Gastrocnemius medialis (tissue), 4 donors: ENCODE data around the gene IP6K3. TPM values are rescaled to one million over a fixed set of nuclear protein-coding genes. Genes with fewer than 3 reads are reported as not detected.

Experiments used
- ATAC-seq, 2 donors: fragments of 150-250 bp; one replicate each; pipeline ENCODE4 v1.9.1; 2016
- DNase-seq, 2 donors: peaks; one replicate each; pipeline ENCODE4 v3.0.0-alpha.2; 2019
- H3K27ac ChIP-seq, 4 donors: fragments of 200-600 bp; sonication (generic); 1 replicate in 1 of 4; 2 replicates in 3 of 4; pipeline ENCODE4 v1.5.1; 2016 to 2018; ENCODE audit warnings: mild to moderate bottlenecking in 2 of 4, moderate library complexity in 1 of 4
- H3K27me3 ChIP-seq, 3 donors: fragments of 200-600 bp; sonication (generic) in 2 of 3; 1 replicate in 1 of 3; 2 replicates in 2 of 3; pipeline versions ENCODE4 v1.5.1 to v1.6.0; 2016 to 2019; ENCODE audit warnings: mild to moderate bottlenecking in 1 of 3, moderate library complexity in 1 of 3
- H3K36me3 ChIP-seq, 2 donors: fragments of 200-600 bp; sonication (generic) in 1 of 2; one replicate each; pipeline ENCODE4 v1.5.1; 2017 to 2018
- H3K4me1 ChIP-seq, 2 donors: fragments of 200-600 bp; sonication (generic) in 1 of 2; one replicate each; pipeline ENCODE4 v1.5.1; 2016 to 2017; ENCODE audit warnings: mild to moderate bottlenecking in 2 of 2
- H3K4me3 ChIP-seq, 4 donors: fragments of 200-600 bp; sonication (generic) in 3 of 4; 1 replicate in 1 of 4; 2 replicates in 3 of 4; pipeline ENCODE4 v1.5.1; 2016 to 2019; ENCODE audit warnings: mild to moderate bottlenecking in 2 of 4
- H3K9me3 ChIP-seq, 3 donors: fragments of 200-600 bp; sonication (generic) in 2 of 3; 1 replicate in 1 of 3; 2 replicates in 2 of 3; pipeline ENCODE4 v1.5.1; 2016 to 2019
- POLR2A ChIP-seq, 2 donors: fragments of 450-650 bp; IDR thresholded peaks; one replicate each; pipeline ENCODE4 v1.6.1; 2017; ENCODE audit warnings: antibody characterized with exemption in 2 of 2, mild to moderate bottlenecking in 2 of 2, moderate library complexity in 2 of 2
- in situ Hi-C, 4 donors: fragments of 200-750 bp; cut with MboI; loops; one replicate each; pipeline versions ENCODE4 v1.15.0 to v1.8.0; 2017; ENCODE audit warnings: low sequenced_read_pairs in 4 of 4
- intact Hi-C: fragments of 100-400 bp; cut with DNase I; formaldehyde crosslinking; loops from one replicate; pipeline ENCODE4 v1.15.1; 2023; ENCODE audit warnings: low total_unique reads
- total RNA-seq, 4 donors: library from RNA; depleted of rRNA; stranded (reverse); fragments of >200 nt; gene quantifications; one replicate each; pipeline versions ENCODE4 v1.1.0 to v1.2.3, GENCODE V29; 2016
- TF ChIP-seq, protein P1 (sequence below), 5 experiments: fragments of 450-650 bp in 3 of 5; fragments of 200-600 bp in 2 of 5; sonication (generic) in 2 of 5; IDR thresholded peaks in 4 of 5; conservative IDR thresholded peaks in 1 of 5; 1 replicate in 4 of 5; 2 replicates in 1 of 5; pipeline ENCODE4 v1.5.1; 2016 to 2019; ENCODE audit warnings: antibody characterized with exemption in 5 of 5, mild to moderate bottlenecking in 3 of 5, moderate library complexity in 3 of 5

IP6K3 gene
- total RNA-seq, 4 donors from 2014 or later: 287 to 570 (median 348) TPM

GRCh38 chr6:33790910-33791309 lies 44.2 kb upstream of the IP6K3 start:
- in situ Hi-C loops: no loop called here
- intact Hi-C loops: no loop called here
- no peak overlapping the region for H3K4me3 ChIP-seq
- TF ChIP-seq, protein P1, sequence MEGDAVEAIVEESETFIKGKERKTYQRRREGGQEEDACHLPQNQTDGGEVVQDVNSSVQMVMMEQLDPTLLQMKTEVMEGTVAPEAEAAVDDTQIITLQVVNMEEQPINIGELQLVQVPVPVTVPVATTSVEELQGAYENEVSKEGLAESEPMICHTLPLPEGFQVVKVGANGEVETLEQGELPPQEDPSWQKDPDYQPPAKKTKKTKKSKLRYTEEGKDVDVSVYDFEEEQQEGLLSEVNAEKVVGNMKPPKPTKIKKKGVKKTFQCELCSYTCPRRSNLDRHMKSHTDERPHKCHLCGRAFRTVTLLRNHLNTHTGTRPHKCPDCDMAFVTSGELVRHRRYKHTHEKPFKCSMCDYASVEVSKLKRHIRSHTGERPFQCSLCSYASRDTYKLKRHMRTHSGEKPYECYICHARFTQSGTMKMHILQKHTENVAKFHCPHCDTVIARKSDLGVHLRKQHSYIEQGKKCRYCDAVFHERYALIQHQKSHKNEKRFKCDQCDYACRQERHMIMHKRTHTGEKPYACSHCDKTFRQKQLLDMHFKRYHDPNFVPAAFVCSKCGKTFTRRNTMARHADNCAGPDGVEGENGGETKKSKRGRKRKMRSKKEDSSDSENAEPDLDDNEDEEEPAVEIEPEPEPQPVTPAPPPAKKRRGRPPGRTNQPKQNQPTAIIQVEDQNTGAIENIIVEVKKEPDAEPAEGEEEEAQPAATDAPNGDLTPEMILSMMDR (IDR thresholded peaks at IDR 0.05 in 4 of 5, conservative IDR thresholded peaks at IDR 0.05 in 1 of 5): no peak
- TF ChIP-seq POLR2A (IDR thresholded peaks at IDR 0.05): no peak
- no peaks in the 10 kb centered on the region for H3K9me3 ChIP-seq
- H3K27me3 ChIP-seq: peaks cover 8 to 23% (median 20%) of the 10 kb centered on the region in 3 donors
- no peak for DNase-seq
- no peak overlapping the region for H3K27ac ChIP-seq
- peaks cover 21 to 25% of the 10 kb centered on the region in 2 donors for H3K4me1 ChIP-seq
- H3K36me3 ChIP-seq: no peaks in the 10 kb centered on the region
- no peak for ATAC-seq

- H3K27ac ChIP-seq: no peak overlapping the region
- peaks cover 0 to 1% of the 10 kb centered on the region in 2 donors for H3K36me3 ChIP-seq
- no peak for TF ChIP-seq POLR2A (IDR thresholded peaks at IDR 0.05)
- TF ChIP-seq, protein P1 (IDR thresholded peaks at IDR 0.05 in 4 of 5, conservative IDR thresholded peaks at IDR 0.05 in 1 of 5): no peak
- peaks cover 26 to 30% of the 10 kb centered on the region in 2 donors for H3K4me1 ChIP-seq
- H3K27me3 ChIP-seq: peaks cover 8 to 20% (median 19%) of the 10 kb centered on the region in 3 donors
- ATAC-seq: no peak
- H3K4me3 ChIP-seq: no peak overlapping the region
- intact Hi-C loops: no loop called here
- in situ Hi-C loops: no loop called here
- no peak for DNase-seq
- H3K9me3 ChIP-seq: no peaks in the 10 kb centered on the region
Observed at GRCh38 chr6:33790379-33790778, 43.7 kb upstream of the IP6K3 start.

GRCh38 chr6:33789550-33789895 lies 42.8 kb upstream of the IP6K3 start:
- in situ Hi-C loops (no loop called here), intact Hi-C loops (loop anchor here (2.0 to 5.0 kb wide), 3 partner anchors 19 to 202 kb away; no protein-coding TSS in a partner anchor)
- H3K27me3 ChIP-seq: peaks cover 8 to 13% (median 11%) of the 10 kb centered on the region in 3 donors
- H3K36me3 ChIP-seq: peaks cover 0 to 10% of the 10 kb centered on the region in 2 donors
- H3K9me3 ChIP-seq: no peaks in the 10 kb centered on the region
- H3K27ac ChIP-seq: peak overlapping the region; percentile 94 to 97 (median 94)
- peak overlapping the region; percentile 27 to 90 (median 68) for H3K4me3 ChIP-seq
- H3K4me1 ChIP-seq: peaks cover 31 to 36% of the 10 kb centered on the region in 2 donors
- DNase-seq (no peak), ATAC-seq (no peak)
- TF ChIP-seq, protein P1 (IDR thresholded peaks at IDR 0.05 in 4 of 5, conservative IDR thresholded peaks at IDR 0.05 in 1 of 5): no peak
- TF ChIP-seq POLR2A (IDR thresholded peaks at IDR 0.05): no peak

GRCh38 chr6:33788694-33789549 lies 42.2 kb upstream of the IP6K3 start, which contains the start of gene LEMD2:
Gene LEMD2, minus strand, starts transcription at chr6:33789130. Its CDS starts 14 bp downstream, at chr6:33789116.
- in situ Hi-C loops (no loop called here), intact Hi-C loops (loop anchor here (2.0 to 5.0 kb wide), 3 partner anchors 18 to 202 kb away; no protein-coding TSS in a partner anchor)
- Histone ChIP-seq H3K4me3 (peak within 1 kb of the TSS; percentile 66 to 90 (median 68)), H3K4me1 (peaks cover 31 to 36% of the 10 kb centered on the region in 2 donors), H3K36me3 (peaks cover 0 to 16% of the 10 kb centered on the region in 2 donors), H3K27me3 (peaks cover 6 to 8% (median 8%) of the 10 kb centered on the region in 3 donors), H3K27ac (peak within 1 kb of the TSS; percentile 94 to 97 (median 94)), H3K9me3 (no peaks in the 10 kb centered on the region)
- TF ChIP-seq, protein P1 (IDR thresholded peaks at IDR 0.05 in 4 of 5, conservative IDR thresholded peaks at IDR 0.05 in 1 of 5): peak in 1 of 5 experiments; percentile 13
- peak; percentile 92 to 96 for TF ChIP-seq POLR2A (IDR thresholded peaks at IDR 0.05)
- DNase-seq (peak; percentile 89 to 93), ATAC-seq (peak; percentile 89 to 93)
